Measurements from ENCODE around the gene EXOC6B. TPM values are rescaled to one million over a fixed set of nuclear protein-coding genes. Genes with fewer than 3 reads are reported as not detected.
A peak's percentile ranks its signal among the peaks of the same experiment; 100 is the strongest.

EXOC6B gene
- polyA plus RNA-seq, 2 of the 4 experiments (the other 2 are of a cell fraction) = 15.5 to 24.7 TPM

DNA sequence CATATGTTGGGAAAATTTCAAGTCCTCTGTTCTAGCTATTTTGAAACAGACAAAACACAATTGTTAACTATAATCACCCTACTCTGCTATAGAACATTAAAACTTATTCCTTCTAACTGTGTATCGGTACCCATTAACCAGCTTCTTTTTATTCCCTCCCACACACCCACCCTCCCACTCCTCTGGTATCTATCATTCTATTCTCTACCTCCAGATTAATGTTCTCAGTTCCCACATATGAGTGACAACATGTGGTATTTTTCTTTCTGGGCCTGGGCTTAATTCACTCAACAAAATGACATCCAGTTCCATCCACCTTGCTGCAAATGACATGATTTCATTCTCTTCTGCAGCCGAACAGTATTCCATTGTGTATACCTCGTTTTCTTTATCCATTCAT, 43.3 kb downstream of the EXOC6B start:
- Histone ChIP-seq H3K4me1 (peaks cover 38% of the 10 kb centered on the region), H3K9me3 (peaks cover 7% of the 10 kb centered on the region), H3K27ac (no peak overlapping the region), H3K4me2 (no peak overlapping the region), H3K4me3 (no peak overlapping the region)
- TF ChIP-seq RNF2 (IDR thresholded peaks at IDR 0.05; ENCODE audit: borderline replicate concordance, low read depth) (no peak), HDAC2 (IDR thresholded peaks at IDR 0.05) (no peak), BHLHE40 (IDR thresholded peaks at IDR 0.05; ENCODE audit: low read depth, low read length) (no peak), EHMT2 (IDR thresholded peaks at IDR 0.05; ENCODE audit: low read depth) (no peak), CBX8 (IDR thresholded peaks at IDR 0.05) (no peak)
- TF ChIP-seq, protein P1, sequence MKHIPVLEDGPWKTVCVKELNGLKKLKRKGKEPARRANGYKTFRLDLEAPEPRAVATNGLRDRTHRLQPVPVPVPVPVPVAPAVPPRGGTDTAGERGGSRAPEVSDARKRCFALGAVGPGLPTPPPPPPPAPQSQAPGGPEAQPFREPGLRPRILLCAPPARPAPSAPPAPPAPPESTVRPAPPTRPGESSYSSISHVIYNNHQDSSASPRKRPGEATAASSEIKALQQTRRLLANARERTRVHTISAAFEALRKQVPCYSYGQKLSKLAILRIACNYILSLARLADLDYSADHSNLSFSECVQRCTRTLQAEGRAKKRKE (CRISPR knock-in tag; IDR thresholded peaks at IDR 0.05; ENCODE audit: low read depth) = no peak
- TF ChIP-seq, protein P2, sequence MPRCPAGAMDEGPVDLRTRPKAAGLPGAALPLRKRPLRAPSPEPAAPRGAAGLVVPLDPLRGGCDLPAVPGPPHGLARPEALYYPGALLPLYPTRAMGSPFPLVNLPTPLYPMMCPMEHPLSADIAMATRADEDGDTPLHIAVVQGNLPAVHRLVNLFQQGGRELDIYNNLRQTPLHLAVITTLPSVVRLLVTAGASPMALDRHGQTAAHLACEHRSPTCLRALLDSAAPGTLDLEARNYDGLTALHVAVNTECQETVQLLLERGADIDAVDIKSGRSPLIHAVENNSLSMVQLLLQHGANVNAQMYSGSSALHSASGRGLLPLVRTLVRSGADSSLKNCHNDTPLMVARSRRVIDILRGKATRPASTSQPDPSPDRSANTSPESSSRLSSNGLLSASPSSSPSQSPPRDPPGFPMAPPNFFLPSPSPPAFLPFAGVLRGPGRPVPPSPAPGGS (IDR thresholded peaks at IDR 0.05) = no peak
- TF ChIP-seq, protein P3, sequence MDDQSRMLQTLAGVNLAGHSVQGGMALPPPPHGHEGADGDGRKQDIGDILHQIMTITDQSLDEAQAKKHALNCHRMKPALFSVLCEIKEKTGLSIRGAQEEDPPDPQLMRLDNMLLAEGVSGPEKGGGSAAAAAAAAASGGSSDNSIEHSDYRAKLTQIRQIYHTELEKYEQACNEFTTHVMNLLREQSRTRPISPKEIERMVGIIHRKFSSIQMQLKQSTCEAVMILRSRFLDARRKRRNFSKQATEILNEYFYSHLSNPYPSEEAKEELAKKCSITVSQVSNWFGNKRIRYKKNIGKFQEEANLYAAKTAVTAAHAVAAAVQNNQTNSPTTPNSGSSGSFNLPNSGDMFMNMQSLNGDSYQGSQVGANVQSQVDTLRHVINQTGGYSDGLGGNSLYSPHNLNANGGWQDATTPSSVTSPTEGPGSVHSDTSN (IDR thresholded peaks at IDR 0.05) = no peak
- TF ChIP-seq, protein P4, sequence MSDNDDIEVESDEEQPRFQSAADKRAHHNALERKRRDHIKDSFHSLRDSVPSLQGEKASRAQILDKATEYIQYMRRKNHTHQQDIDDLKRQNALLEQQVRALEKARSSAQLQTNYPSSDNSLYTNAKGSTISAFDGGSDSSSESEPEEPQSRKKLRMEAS (IDR thresholded peaks at IDR 0.05) = no peak
- ATAC-seq (no peak), FAIRE-seq (no peak), DNase-seq (ENCODE audit: low read depth in 1 of 2, low spot score in 1 of 2) (no peak)
- WGBS (ENCODE audit: missing lambda C conversion rate) = 90% methylated on average over 3 of the region's 3 CpGs
- POLR2A ChIA-PET = no interaction called here
- CTCF ChIA-PET = interaction anchor here (1.1 to 2.5 kb wide), 5 partner anchors 24 to 105 kb away, joined by 3 to 16 read pairs (median 4); partner anchors contain the start of gene SPR

DNA sequence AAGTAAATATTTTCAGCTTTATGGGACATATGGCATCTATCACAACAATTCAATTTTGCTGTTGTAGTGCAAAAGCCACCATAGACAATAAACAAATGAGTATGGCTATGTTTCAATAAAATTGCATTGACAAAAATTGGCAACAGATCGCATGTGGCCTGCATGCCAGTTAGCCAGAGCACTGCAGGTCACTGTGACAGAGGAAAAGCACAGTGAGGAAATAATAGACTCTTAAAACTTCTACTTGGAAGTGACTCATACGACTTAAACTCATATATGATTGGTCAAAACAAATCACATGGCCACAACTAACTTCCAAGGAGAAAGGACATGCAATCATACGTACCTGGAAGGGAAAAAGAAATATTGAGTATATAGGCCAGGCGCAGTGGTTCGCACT, 44.4 kb downstream of the EXOC6B start:
- H3K4me1 ChIP-seq = peaks cover 38% of the 10 kb centered on the region
- H3K27ac ChIP-seq = peak overlapping the region in 1 of 2 experiments; percentile 10; a peak in 1 of 6 replicates
- WGBS (ENCODE audit: missing lambda C conversion rate) = 79% methylated on average over 5 of the region's 5 CpGs
- 0 out of 6 replicates have a peak, but pooled peaks of 1 of the 2 experiments have one; percentile 54 for ATAC-seq
- H3K4me3 ChIP-seq = no peak overlapping the region
- ChIA-PET CTCF (interaction anchor here (1.3 to 5.6 kb wide), 5 partner anchors 15 to 396 kb away, joined by 4 to 38 read pairs (median 4); no protein-coding TSS in a partner anchor), POLR2A (no interaction called here)
- no peak for FAIRE-seq
- peak in 1 of 2 experiments; percentile 39 for DNase-seq (ENCODE audit: low read depth in 1 of 2, low spot score in 1 of 2)
- H3K4me2 ChIP-seq = 0 out of 3 replicates have a peak overlapping the region, but pooled peaks have one; percentile 4
- TF ChIP-seq, protein P5, sequence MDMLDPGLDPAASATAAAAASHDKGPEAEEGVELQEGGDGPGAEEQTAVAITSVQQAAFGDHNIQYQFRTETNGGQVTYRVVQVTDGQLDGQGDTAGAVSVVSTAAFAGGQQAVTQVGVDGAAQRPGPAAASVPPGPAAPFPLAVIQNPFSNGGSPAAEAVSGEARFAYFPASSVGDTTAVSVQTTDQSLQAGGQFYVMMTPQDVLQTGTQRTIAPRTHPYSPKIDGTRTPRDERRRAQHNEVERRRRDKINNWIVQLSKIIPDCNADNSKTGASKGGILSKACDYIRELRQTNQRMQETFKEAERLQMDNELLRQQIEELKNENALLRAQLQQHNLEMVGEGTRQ (IDR thresholded peaks at IDR 0.05) = peak; percentile 73
- no peak for TF ChIP-seq FOSL2 (IDR thresholded peaks at IDR 0.05)
- TF ChIP-seq FOSL2 (CRISPR knock-in tag; IDR thresholded peaks at IDR 0.05) = peak; percentile 32; the same call in 1 of the 2 replicates
- TF ChIP-seq, protein P6, sequence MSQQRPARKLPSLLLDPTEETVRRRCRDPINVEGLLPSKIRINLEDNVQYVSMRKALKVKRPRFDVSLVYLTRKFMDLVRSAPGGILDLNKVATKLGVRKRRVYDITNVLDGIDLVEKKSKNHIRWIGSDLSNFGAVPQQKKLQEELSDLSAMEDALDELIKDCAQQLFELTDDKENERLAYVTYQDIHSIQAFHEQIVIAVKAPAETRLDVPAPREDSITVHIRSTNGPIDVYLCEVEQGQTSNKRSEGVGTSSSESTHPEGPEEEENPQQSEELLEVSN (IDR thresholded peaks at IDR 0.05; ENCODE audit: borderline replicate concordance, low read depth) = no peak
- H3K9me3 ChIP-seq = peaks cover 14% of the 10 kb centered on the region

DNA sequence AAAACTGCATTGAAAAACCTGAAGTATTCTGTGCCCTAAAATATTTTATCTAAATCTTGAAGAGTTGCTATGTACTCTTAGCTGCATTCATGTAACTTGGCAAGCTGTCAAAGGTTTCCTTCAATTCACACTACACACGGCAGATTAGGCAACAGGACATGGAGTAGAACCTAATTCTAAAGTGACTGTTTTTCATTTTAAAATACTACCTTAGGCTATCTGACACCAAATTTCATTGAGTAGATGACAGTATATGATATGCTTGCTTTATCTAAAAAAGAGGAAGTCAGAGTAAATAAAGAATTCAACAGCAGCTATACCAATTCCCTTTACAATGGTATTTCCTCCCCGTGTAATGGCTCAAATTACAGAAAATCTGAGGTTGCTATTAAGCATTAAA, 45.4 kb downstream of the EXOC6B start:
- CTCF ChIA-PET = interaction anchor here (1.0 to 5.6 kb wide), 7 partner anchors 16 to 397 kb away, joined by 3 to 38 read pairs (median 4); partner anchors contain the start of gene SPR

More for the DNA sequence above, 45.4 kb downstream of the EXOC6B start:
- peak overlapping the region; percentile 46 for H3K4me2 ChIP-seq
- FAIRE-seq = peak; percentile 81
- no peak overlapping the region; a peak in 1 of 6 replicates for H3K27ac ChIP-seq
- DNase-seq (ENCODE audit: low read depth in 1 of 2, low spot score in 1 of 2) = peak in 1 of 2 experiments; percentile 25
- POLR2A ChIA-PET = interaction anchor here (1.3 kb wide), 1 partner anchor 82 kb away, joined by 4 read pairs; no protein-coding TSS in a partner anchor
- TF ChIP-seq JUNB (IDR thresholded peaks at IDR 0.05) (no peak), FOSL2 (IDR thresholded peaks at IDR 0.05) (no peak), FOSL2 (CRISPR knock-in tag; IDR thresholded peaks at IDR 0.05) (0 out of 2 replicates have a peak, but pooled peaks have one; percentile 6), CEBPB (IDR thresholded peaks at IDR 0.05) (peak in 1 of 2 experiments; percentile 74; a peak in 2 of 4 replicates)
- WGBS (ENCODE audit: missing lambda C conversion rate) = 25% methylated on average over 2 of the region's 2 CpGs
- peak in 1 of 2 experiments; percentile 56; a peak in 3 of 6 replicates for ATAC-seq
- H3K4me3 ChIP-seq = no peak overlapping the region
- H3K4me1 ChIP-seq = peaks cover 38% of the 10 kb centered on the region
- H3K9me3 ChIP-seq = peaks cover 14% of the 10 kb centered on the region
